IMR-90 (cell line): ENCODE measurements around the gene SPATA31D3.

Experiments used
- CTCF ChIP-seq: conservative IDR thresholded peaks from 2 replicates; pipeline ENCODE4 v1.5.1; 2012; ENCODE audit warnings: mild to moderate bottlenecking, low read depth, low read length, improper control_type of control experiment
- ELK1 ChIP-seq: fragments of 150-350 bp; IDR thresholded peaks from 2 replicates; pipeline ENCODE4 v1.6.1; 2016; ENCODE audit warnings: low read depth, mild to moderate bottlenecking, low read length, moderate library complexity, borderline replicate concordance
- MAZ ChIP-seq: IDR thresholded peaks from 2 replicates; pipeline ENCODE4 v1.6.1; 2012; ENCODE audit warnings: low read depth, mild to moderate bottlenecking, low read length, improper control_type of control experiment, moderate library complexity, borderline replicate concordance
- MXI1 ChIP-seq: IDR thresholded peaks from 2 replicates; pipeline ENCODE4 v1.6.1; 2012; ENCODE audit warnings: low read depth, mild to moderate bottlenecking, low read length, moderate library complexity, borderline replicate concordance
- POLR2A ChIP-seq: IDR thresholded peaks from 2 replicates; pipeline ENCODE4 v1.6.1; 2012; ENCODE audit warnings: mild to moderate bottlenecking, low read depth, low read length
- RAD21 ChIP-seq: IDR thresholded peaks from 2 replicates; pipeline ENCODE4 v1.6.1; 2012; ENCODE audit warnings: low read length, improper control_type of control experiment
- RCOR1 ChIP-seq: IDR thresholded peaks from 2 replicates; pipeline ENCODE4 v1.6.1; 2012; ENCODE audit warnings: mild to moderate bottlenecking, low read length, improper control_type of control experiment; ENCODE audit not compliant: insufficient replicate concordance
- RFX5 ChIP-seq: IDR thresholded peaks from 2 replicates; pipeline ENCODE4 v1.8.0; 2012; ENCODE audit warnings: low read depth, mild to moderate bottlenecking, low read length, moderate library complexity
- USF2 ChIP-seq: fragments of 150-350 bp; IDR thresholded peaks from 2 replicates; pipeline ENCODE4 v1.6.1; 2017; ENCODE audit warnings: mild to moderate bottlenecking, antibody characterized with exemption, low read length, low read depth

- TF ChIP-seq CTCF (no peak), POLR2A (no peak), RFX5 (no peak), RCOR1 (no peak), ELK1 (no peak), RAD21 (no peak), USF2 (no peak), MAZ (no peak), MXI1 (no peak)
Observed at GRCh38 chr9:81964218-81965171, 21.2 kb downstream of the SPATA31D3 start.
